Measurements from ENCODE around the gene CDS2.

Gene CDS2

GRCh38 chr20:5128886-5129285 lies 2.1 kb downstream of the CDS2 start:
- no peak for DNase-seq
- Histone ChIP-seq H3K36me3 (no peaks in the 10 kb centered on the region), H3K27me3 (no peaks in the 10 kb centered on the region), H3K9me3 (no peaks in the 10 kb centered on the region), H3K27ac (peak overlapping the region; percentile 100), H3K4me1 (peaks cover 0 to 66% (median 33%) of the 10 kb centered on the region in 4 donors), H3K4me3 (peak overlapping the region; percentile 91 to 100)
- TF ChIP-seq, protein P1, sequence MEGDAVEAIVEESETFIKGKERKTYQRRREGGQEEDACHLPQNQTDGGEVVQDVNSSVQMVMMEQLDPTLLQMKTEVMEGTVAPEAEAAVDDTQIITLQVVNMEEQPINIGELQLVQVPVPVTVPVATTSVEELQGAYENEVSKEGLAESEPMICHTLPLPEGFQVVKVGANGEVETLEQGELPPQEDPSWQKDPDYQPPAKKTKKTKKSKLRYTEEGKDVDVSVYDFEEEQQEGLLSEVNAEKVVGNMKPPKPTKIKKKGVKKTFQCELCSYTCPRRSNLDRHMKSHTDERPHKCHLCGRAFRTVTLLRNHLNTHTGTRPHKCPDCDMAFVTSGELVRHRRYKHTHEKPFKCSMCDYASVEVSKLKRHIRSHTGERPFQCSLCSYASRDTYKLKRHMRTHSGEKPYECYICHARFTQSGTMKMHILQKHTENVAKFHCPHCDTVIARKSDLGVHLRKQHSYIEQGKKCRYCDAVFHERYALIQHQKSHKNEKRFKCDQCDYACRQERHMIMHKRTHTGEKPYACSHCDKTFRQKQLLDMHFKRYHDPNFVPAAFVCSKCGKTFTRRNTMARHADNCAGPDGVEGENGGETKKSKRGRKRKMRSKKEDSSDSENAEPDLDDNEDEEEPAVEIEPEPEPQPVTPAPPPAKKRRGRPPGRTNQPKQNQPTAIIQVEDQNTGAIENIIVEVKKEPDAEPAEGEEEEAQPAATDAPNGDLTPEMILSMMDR (IDR thresholded peaks at IDR 0.05) = no peak
- intact Hi-C loops (cut with DNase I; ENCODE audit: low total_unique reads) = no loop called here

- Histone ChIP-seq H3K27me3 (no peaks in the 10 kb centered on the region), H3K4me3 (peak overlapping the region; percentile 29 to 38), H3K27ac (peak overlapping the region; percentile 100), H3K9me3 (no peaks in the 10 kb centered on the region), H3K4me1 (peaks cover 0 to 84% (median 48%) of the 10 kb centered on the region in 4 donors), H3K36me3 (no peaks in the 10 kb centered on the region)
- intact Hi-C loops (cut with DNase I; ENCODE audit: low total_unique reads) = no loop called here
- no peak for DNase-seq
- TF ChIP-seq, protein P1 (IDR thresholded peaks at IDR 0.05) = no peak
These were observed 4.7 kb downstream of the CDS2 start for GRCh38 chr20:5131502-5131901.

DNA sequence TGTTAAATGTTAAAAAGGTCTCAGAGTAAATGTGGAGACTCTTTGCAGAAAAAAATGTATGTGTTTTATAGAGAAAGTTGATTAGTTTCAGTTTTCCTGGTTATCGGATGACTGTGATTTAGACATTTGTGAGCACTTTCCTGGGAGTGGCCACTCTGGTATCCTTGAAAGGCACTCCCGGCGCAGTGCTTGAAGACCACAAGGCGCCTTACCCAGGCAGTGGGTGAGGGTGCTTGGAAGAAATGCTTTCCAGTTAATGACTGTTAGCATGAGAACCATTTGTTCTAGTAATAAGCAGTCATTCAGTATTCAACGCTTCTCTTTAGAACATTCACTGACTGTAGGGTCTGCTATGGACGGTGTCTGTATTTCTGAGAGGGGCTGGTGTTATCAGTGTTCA lies 7.2 kb downstream of the CDS2 start:
- peak overlapping the region; percentile 73 to 100 for H3K27ac ChIP-seq
- peaks cover 0 to 96% (median 49%) of the 10 kb centered on the region in 4 donors for H3K4me1 ChIP-seq
- TF ChIP-seq, protein P1 (IDR thresholded peaks at IDR 0.05) = no peak

DNA sequence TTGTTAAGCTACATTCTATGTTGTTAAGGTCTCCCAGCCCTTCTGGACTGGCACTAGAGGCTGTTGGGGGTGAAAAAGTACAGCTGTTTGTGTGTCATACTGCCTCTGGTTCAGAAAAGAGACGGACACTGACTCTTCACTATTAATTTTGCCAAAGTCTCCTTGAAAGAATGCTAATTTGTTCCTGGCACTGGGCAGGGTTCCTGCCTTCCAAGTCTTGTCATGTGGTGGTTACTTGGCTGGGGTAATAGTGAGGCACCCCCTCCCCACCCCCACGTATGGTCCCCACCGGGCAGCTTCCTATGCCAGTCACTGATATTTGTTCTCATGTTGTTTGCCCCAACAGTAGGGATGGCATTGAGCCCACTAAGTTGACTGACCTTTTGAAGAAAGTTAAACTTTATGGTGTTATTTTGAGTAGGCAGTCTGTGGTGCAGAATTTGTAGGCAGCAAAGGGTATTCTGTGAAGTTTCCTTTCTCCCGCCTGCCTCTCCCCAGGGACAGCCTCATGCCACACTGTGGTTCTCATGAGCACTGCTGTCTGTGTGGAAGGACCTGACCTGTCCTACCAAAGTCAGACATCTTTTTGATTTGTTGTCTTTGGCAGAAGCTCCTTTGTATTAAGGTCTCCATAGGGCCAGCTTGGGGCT lies 8.7 kb downstream of the CDS2 start:
- DNase-seq = peak in 1 of 2 donors; percentile 31
- intact Hi-C loops (cut with DNase I; ENCODE audit: low total_unique reads) = no loop called here
- TF ChIP-seq, protein P1 (IDR thresholded peaks at IDR 0.05) = no peak
- Histone ChIP-seq H3K4me3 (peak overlapping the region; percentile 4 to 24), H3K27ac (peak overlapping the region; percentile 73 to 100), H3K4me1 (peaks cover 0 to 96% (median 38%) of the 10 kb centered on the region in 4 donors), H3K36me3 (peaks cover 0 to 6% (median 0%) of the 10 kb centered on the region in 3 donors), H3K27me3 (no peaks in the 10 kb centered on the region), H3K9me3 (no peaks in the 10 kb centered on the region)

More for the DNA sequence above, 7.2 kb downstream of the CDS2 start:
- H3K36me3 ChIP-seq = peaks cover 0 to 6% (median 0%) of the 10 kb centered on the region in 3 donors
- no peaks in the 10 kb centered on the region for H3K27me3 ChIP-seq
- H3K4me3 ChIP-seq = no peak overlapping the region
- DNase-seq = no peak
- H3K9me3 ChIP-seq = no peaks in the 10 kb centered on the region
- intact Hi-C loops (cut with DNase I; ENCODE audit: low total_unique reads) = no loop called here

DNA sequence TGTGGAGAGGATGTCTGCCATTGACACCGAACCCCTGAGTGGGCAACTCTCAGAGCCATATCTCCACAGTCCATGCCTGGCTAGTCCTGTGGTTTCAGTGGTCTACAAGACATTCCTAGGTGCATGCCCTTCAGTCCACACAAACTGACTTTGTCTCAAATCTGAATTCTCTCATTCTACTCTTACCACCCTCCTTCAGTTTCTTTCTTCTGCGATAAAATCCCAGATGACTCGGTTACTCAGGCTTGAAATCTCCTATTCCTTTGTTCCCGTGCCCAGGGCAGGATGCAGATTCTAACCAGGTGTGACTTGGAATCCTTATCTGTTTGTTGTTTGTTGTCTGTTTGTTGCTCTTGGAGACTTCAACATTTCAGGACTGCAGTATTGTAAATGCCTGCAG lies 9.3 kb downstream of the CDS2 start:
- Histone ChIP-seq H3K36me3 (peaks cover 0 to 6% (median 0%) of the 10 kb centered on the region in 3 donors), H3K9me3 (no peaks in the 10 kb centered on the region), H3K27ac (peak overlapping the region; percentile 73 to 100), H3K27me3 (no peaks in the 10 kb centered on the region), H3K4me3 (peak overlapping the region; percentile 4 to 24), H3K4me1 (peaks cover 0 to 98% (median 42%) of the 10 kb centered on the region in 4 donors)
- TF ChIP-seq, protein P1 (IDR thresholded peaks at IDR 0.05) = no peak
- DNase-seq = no peak
- intact Hi-C loops (cut with DNase I; ENCODE audit: low total_unique reads) = no loop called here

All from tibial artery (tissue), 4 donors.